ENCODE data around the gene PSME3. TPM values are rescaled to one million over a fixed set of nuclear protein-coding genes. Genes with fewer than 3 reads are reported as not detected.
A peak's percentile ranks its signal among the peaks of the same experiment; 100 is the strongest.

PSME3 gene
- total and polyA plus RNA-seq, 2 of the 13 experiments (the other 11 are each of a cell fraction or from before 2014, with no cell fraction given), result 66.3 to 135 TPM

- TF ChIP-seq RARG (CRISPR knock-in tag; IDR thresholded peaks at IDR 0.05; ENCODE audit: low read depth), result no peak
- no peak for TF ChIP-seq ZNF414 (CRISPR knock-in tag; IDR thresholded peaks at IDR 0.05)
- TF ChIP-seq ZMAT5 (CRISPR knock-in tag; IDR thresholded peaks at IDR 0.05; ENCODE audit: borderline replicate concordance, low read depth), result no peak
- no peak for TF ChIP-seq HDAC2 (CRISPR knock-in tag; IDR thresholded peaks at IDR 0.05)
- TF ChIP-seq ZNF687 (CRISPR knock-in tag; IDR thresholded peaks at IDR 0.05), result peak; percentile 16
- TF ChIP-seq TRIM24 (CRISPR knock-in tag; IDR thresholded peaks at IDR 0.05), result no peak
- no peak for TF ChIP-seq HDAC6 (IDR thresholded peaks at IDR 0.05; ENCODE audit: low read depth, low read length)
- TF ChIP-seq USF2 (IDR thresholded peaks at IDR 0.05; ENCODE audit: low read depth, low read length), result no peak
- TF ChIP-seq USF2 (CRISPR knock-in tag; IDR thresholded peaks at IDR 0.05; ENCODE audit: borderline replicate concordance), result no peak
- no peak for TF ChIP-seq ZBTB21 (CRISPR knock-in tag; IDR thresholded peaks at IDR 0.05)
- TF ChIP-seq ZNF567 (CRISPR knock-in tag; IDR thresholded peaks at IDR 0.05; ENCODE audit: borderline replicate concordance), result no peak
- TF ChIP-seq SYNCRIP (IDR thresholded peaks at IDR 0.05; ENCODE audit: insufficient read depth, low read depth, low read length), result no peak
- no peak for TF ChIP-seq RORA (CRISPR knock-in tag; IDR thresholded peaks at IDR 0.05)
- no peak for TF ChIP-seq CREM (IDR thresholded peaks at IDR 0.05)
- no peak for TF ChIP-seq CREM (CRISPR knock-in tag; IDR thresholded peaks at IDR 0.05)
- 0 out of 2 replicates have a peak, but pooled peaks have one; percentile 33 for TF ChIP-seq KDM5B (CRISPR knock-in tag; IDR thresholded peaks at IDR 0.05; ENCODE audit: borderline replicate concordance)
- peak; percentile 71; the same call in 1 of the 2 replicates for TF ChIP-seq ZC3H13 (CRISPR knock-in tag; IDR thresholded peaks at IDR 0.05)
- TF ChIP-seq ZBTB25 (CRISPR knock-in tag; IDR thresholded peaks at IDR 0.05), result no peak
- peak; percentile 31; the same call in 1 of the 2 replicates for TF ChIP-seq ZNF225 (CRISPR knock-in tag; IDR thresholded peaks at IDR 0.05)
- TF ChIP-seq YEATS4 (CRISPR knock-in tag; IDR thresholded peaks at IDR 0.05; ENCODE audit: borderline replicate concordance), result no peak
- no peak for TF ChIP-seq ZNF121 (CRISPR knock-in tag; IDR thresholded peaks at IDR 0.05)
Observed at GRCh38 chr17:42784811-42785592, 48.2 kb upstream of the PSME3 start (continued).

All from HepG2 (cell line).